ENCODE results near the gene RBMXL3.

The RBMXL3 gene

GRCh38 chrX:115233497-115234455 is 44.6 kb downstream of the RBMXL3 start, which contains the start of gene LRCH2:
LRCH2 (minus strand) TSS chrX:115234096; CDS start chrX:115234041, 55 bp downstream.
- DNase-seq (ENCODE audit: low read depth): peak; percentile 44

GRCh38 chrX:115234461-115234860 is 45.3 kb downstream of the RBMXL3 start:
- DNase-seq (ENCODE audit: low read depth): no peak

GRCh38 chrX:115236560-115236959 is 47.4 kb downstream of the RBMXL3 start:
- no peak for DNase-seq (ENCODE audit: low read depth)

GRCh38 chrX:115237056-115237455 is 47.8 kb downstream of the RBMXL3 start:
- DNase-seq (ENCODE audit: low read depth): no peak
